Stimulated activated naive CD8-positive, alpha-beta T cell treated with anti-CD3 and anti-CD28 coated beads, Interleukin-15, Interleukin-2, amounts not matched to agents 100 ng/mL and 50 ng/mL, for 24 hours (primary cell): ENCODE results near the gene FZR1.

Source experiments
- H3K27ac Mint-ChIP-seq: one replicate; pipeline ENCODE4 v1.8.0; 2021; ENCODE audit warnings: mild to moderate bottlenecking, mixed read lengths
- H3K27me3 Mint-ChIP-seq: one replicate; pipeline ENCODE4 v1.8.0; 2021; ENCODE audit warnings: mixed read lengths
- H3K36me3 Mint-ChIP-seq: one replicate; pipeline ENCODE4 v1.8.0; 2021; ENCODE audit warnings: low read depth, mixed read lengths
- H3K4me1 Mint-ChIP-seq: one replicate; pipeline ENCODE4 v1.8.0; 2021; ENCODE audit warnings: low read depth, mixed read lengths
- H3K4me3 Mint-ChIP-seq: one replicate; pipeline ENCODE4 v1.8.0; 2021; ENCODE audit warnings: mild to moderate bottlenecking, mixed read lengths
- H3K9me3 Mint-ChIP-seq: one replicate; pipeline ENCODE4 v1.8.0; 2021; ENCODE audit warnings: mixed read lengths

Gene FZR1

DNA sequence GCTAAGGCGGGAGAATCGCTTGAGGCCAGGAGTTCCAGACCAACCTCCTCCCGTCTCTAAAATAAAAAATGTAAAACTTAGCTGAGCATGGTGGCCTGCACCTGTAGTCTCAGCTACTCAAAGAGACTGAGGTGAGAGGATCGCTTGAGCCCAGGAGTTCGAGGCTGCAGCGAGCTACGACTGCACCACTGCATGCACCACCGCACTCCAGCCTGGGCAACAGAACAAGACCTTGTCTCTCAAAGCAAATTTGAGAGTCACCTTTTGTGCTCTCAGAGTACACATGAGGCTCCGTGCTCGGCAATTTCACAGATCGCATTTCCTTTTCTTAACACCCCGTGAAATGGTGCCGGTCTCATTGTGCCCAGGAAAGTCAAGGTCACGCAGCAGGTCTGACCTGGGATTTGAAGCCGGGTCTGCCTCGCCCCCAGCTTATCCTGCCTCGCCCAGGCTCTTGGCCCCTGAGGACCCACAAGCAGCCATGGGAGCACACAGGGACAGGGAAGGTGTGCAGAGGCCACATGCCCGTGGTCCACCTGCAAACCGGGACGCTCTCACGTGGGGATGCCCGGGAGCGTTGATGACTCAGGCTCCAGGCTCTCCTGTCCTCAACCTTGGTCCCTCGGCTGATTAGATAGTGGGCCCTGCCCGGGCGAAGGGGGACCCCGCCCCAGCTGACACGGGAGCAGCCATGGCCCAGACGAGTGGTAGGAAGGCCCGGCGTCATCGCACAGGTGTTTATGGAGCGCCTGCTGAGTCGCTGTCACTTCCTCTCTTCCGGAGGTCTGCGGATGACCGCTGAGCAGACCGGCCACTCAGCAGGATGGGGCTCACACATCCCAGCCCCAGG lies 24.6 kb upstream of the FZR1 start:
- Mint-ChIP-seq H3K36me3 (no peaks in the 10 kb centered on the region), H3K4me3 (no peak overlapping the region), H3K9me3 (no peaks in the 10 kb centered on the region), H3K27ac (no peak overlapping the region), H3K27me3 (no peaks in the 10 kb centered on the region), H3K4me1 (peaks cover 12% of the 10 kb centered on the region)

GRCh38 chr19:3482507-3483225 lies 23.4 kb upstream of the FZR1 start:
- Mint-ChIP-seq H3K27me3 (no peaks in the 10 kb centered on the region), H3K4me3 (no peak overlapping the region), H3K4me1 (peaks cover 12% of the 10 kb centered on the region), H3K9me3 (no peaks in the 10 kb centered on the region), H3K27ac (no peak overlapping the region), H3K36me3 (no peaks in the 10 kb centered on the region)

- peaks cover 7% of the 10 kb centered on the region for H3K4me1 Mint-ChIP-seq
- no peaks in the 10 kb centered on the region for H3K9me3 Mint-ChIP-seq
- peaks cover 5% of the 10 kb centered on the region for H3K36me3 Mint-ChIP-seq
- H3K27me3 Mint-ChIP-seq, result no peaks in the 10 kb centered on the region
- H3K27ac Mint-ChIP-seq, result no peak within 1 kb of the TSS
- H3K4me3 Mint-ChIP-seq, result no peak within 1 kb of the TSS
These were observed 22.9 kb upstream of the FZR1 start, which contains the start of gene SMIM44 for GRCh38 chr19:3483226-3483628. TSS of gene SMIM44 (minus strand) at chr19:3483441. CDS start at chr19:3483403, 38 bp downstream.

DNA sequence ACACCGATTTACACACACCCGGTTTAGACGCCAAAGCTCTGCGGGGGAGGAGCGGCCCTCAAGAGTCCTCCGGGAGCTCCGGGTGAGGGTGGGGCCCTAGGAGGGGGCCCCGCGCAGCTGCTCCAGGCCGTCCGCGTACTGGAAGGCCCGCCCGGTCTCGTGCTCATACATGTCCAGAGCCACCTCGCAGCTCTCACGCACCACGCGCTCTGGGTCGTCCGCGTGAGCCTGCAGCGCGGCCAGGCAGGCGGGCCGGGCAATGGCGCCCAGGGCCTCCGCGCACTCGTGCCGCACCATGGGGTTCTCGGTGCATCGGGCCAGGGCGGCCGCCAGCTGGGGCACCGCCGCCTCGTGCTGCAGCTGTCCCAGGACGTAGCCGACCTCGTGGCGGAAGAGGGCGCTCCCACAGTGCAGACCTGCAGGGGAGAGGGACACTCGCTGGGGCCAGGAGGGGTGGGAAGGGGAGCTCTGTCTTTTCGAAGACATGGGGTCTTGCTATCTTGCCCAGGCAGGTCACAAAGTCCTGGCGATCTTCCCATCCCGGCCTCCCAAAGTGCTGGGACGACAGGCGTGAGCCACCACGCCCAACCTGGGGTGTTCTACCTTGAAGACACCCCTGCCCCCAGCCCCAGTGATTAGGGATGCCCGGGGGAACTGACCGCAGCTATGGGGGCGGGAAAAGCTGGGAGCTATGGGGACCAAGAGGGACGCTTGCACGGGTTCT lies 14.6 kb upstream of the FZR1 start:
- Mint-ChIP-seq H3K9me3 (no peaks in the 10 kb centered on the region), H3K36me3 (peaks cover 18% of the 10 kb centered on the region), H3K4me1 (peaks cover 15% of the 10 kb centered on the region), H3K27ac (no peak overlapping the region), H3K27me3 (no peaks in the 10 kb centered on the region), H3K4me3 (no peak overlapping the region)

DNA sequence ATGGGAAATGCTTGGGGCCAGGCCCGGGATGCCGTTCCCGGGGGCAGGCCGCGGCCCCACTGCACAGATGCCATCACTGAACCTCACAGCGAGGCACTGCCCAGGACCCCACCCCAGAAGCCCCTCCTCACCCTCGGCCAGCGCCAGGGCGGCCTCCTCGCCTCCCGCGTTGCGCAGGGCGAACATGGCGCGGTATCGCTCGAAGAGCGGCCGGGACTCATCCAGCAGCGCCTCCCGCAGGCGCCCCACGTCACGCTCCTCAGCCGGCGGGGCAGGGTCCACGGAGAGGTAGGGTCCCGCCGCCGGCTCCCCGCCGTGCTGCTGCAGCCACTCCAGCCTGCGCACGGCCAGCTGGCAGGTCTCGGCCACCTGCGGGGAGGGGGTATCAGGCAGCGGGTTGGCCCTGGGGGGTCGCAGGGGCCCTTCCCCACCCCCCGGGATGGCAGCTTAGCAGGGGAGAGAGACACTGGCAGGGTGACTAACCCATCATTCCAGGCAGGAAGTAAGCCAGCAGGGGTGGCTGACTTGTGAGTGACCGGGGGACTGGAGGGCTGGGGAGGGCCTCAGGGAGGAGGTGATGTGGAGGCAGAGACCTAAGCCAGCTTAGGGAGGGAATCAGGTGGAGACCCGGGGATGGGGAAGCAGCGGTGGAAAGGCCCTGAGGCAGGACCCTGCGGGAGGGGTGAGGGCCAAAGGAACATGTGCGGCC lies 13.8 kb upstream of the FZR1 start:
- Mint-ChIP-seq H3K36me3 (peaks cover 24% of the 10 kb centered on the region), H3K9me3 (no peaks in the 10 kb centered on the region), H3K4me1 (peaks cover 15% of the 10 kb centered on the region), H3K27me3 (no peaks in the 10 kb centered on the region), H3K27ac (no peak overlapping the region), H3K4me3 (no peak overlapping the region)

DNA sequence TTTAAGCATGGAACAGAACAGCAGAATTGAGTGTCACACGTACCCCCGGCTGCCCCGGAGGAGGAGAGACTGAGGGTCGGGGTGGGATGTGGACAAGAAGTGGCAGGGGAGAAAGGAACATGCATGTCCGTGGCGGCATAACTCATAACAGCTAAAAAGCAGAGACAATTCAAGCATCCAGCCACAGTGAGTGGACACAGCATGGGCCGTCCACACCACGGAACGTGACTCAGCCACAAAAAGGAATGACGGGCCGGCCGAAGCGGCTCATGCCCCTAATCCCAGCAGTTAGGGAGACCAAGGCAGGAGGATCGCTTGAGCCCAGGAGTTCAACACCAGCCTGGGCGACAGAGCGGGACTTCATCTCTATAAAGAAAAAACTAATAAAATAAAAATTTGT lies 13.2 kb upstream of the FZR1 start:
- peaks cover 17% of the 10 kb centered on the region for H3K4me1 Mint-ChIP-seq
- no peaks in the 10 kb centered on the region for H3K27me3 Mint-ChIP-seq
- H3K36me3 Mint-ChIP-seq, result peaks cover 24% of the 10 kb centered on the region
- no peak overlapping the region for H3K27ac Mint-ChIP-seq
- no peaks in the 10 kb centered on the region for H3K9me3 Mint-ChIP-seq
- H3K4me3 Mint-ChIP-seq, result no peak overlapping the region

- Mint-ChIP-seq H3K4me1 (peaks cover 20% of the 10 kb centered on the region), H3K27me3 (no peaks in the 10 kb centered on the region), H3K9me3 (no peaks in the 10 kb centered on the region), H3K36me3 (peaks cover 23% of the 10 kb centered on the region), H3K27ac (peak overlapping the region; percentile 40), H3K4me3 (no peak overlapping the region)
These were observed 12.5 kb upstream of the FZR1 start for GRCh38 chr19:3493651-3494050.

- Mint-ChIP-seq H3K36me3 (peaks cover 23% of the 10 kb centered on the region), H3K9me3 (no peaks in the 10 kb centered on the region), H3K27me3 (no peaks in the 10 kb centered on the region), H3K4me1 (peaks cover 22% of the 10 kb centered on the region), H3K27ac (no peak overlapping the region), H3K4me3 (no peak overlapping the region)
These were observed 12.1 kb upstream of the FZR1 start for GRCh38 chr19:3494051-3494450.

- Mint-ChIP-seq H3K36me3 (peaks cover 23% of the 10 kb centered on the region), H3K9me3 (no peaks in the 10 kb centered on the region), H3K27ac (no peak overlapping the region), H3K4me1 (peaks cover 25% of the 10 kb centered on the region), H3K27me3 (no peaks in the 10 kb centered on the region), H3K4me3 (no peak overlapping the region)
These were observed 11.6 kb upstream of the FZR1 start for GRCh38 chr19:3494559-3494958.

GRCh38 chr19:3496392-3497273 lies 9.5 kb upstream of the FZR1 start:
- no peaks in the 10 kb centered on the region for H3K27me3 Mint-ChIP-seq
- H3K27ac Mint-ChIP-seq, result no peak overlapping the region
- no peak overlapping the region for H3K4me3 Mint-ChIP-seq
- H3K36me3 Mint-ChIP-seq, result peaks cover 26% of the 10 kb centered on the region
- no peaks in the 10 kb centered on the region for H3K9me3 Mint-ChIP-seq
- H3K4me1 Mint-ChIP-seq, result peaks cover 40% of the 10 kb centered on the region

GRCh38 chr19:3497757-3498520 lies 8.2 kb upstream of the FZR1 start:
- Mint-ChIP-seq H3K27me3 (no peaks in the 10 kb centered on the region), H3K9me3 (no peaks in the 10 kb centered on the region), H3K36me3 (peaks cover 26% of the 10 kb centered on the region), H3K27ac (no peak overlapping the region), H3K4me3 (no peak overlapping the region), H3K4me1 (peaks cover 40% of the 10 kb centered on the region)

GRCh38 chr19:3499738-3500428 lies 6.2 kb upstream of the FZR1 start:
- peaks cover 22% of the 10 kb centered on the region for H3K36me3 Mint-ChIP-seq
- H3K4me3 Mint-ChIP-seq, result peak overlapping the region; percentile 92
- peaks cover 34% of the 10 kb centered on the region for H3K4me1 Mint-ChIP-seq
- H3K27me3 Mint-ChIP-seq, result no peaks in the 10 kb centered on the region
- no peaks in the 10 kb centered on the region for H3K9me3 Mint-ChIP-seq
- H3K27ac Mint-ChIP-seq, result peak overlapping the region; percentile 98
